Neural crest cell (in vitro differentiated cells): ENCODE results near the gene STH. TPM values are rescaled to one million over a fixed set of nuclear protein-coding genes. Genes with fewer than 3 reads are reported as not detected.
"Not testable (repeated sequence)": the region's sequence is repeated elsewhere in the genome, so short reads cannot be mapped to it uniquely, and the experiment has no call there.

Experiments
- DNase-seq: peaks from one replicate; pipeline ENCODE4 v3.0.0; 2021; ENCODE audit warnings: low read depth, mixed read lengths, low spot score
- H3K27ac Mint-ChIP-seq: one replicate; pipeline ENCODE4 v1.8.0; 2021; ENCODE audit warnings: mild to moderate bottlenecking, mixed read lengths; ENCODE audit not compliant: unreplicated experiment
- H3K27me3 Mint-ChIP-seq: 2 replicates; pipeline ENCODE4 v1.8.0; 2021; ENCODE audit warnings: low read depth, mild to moderate bottlenecking, mixed read lengths
- H3K36me3 Mint-ChIP-seq: 2 replicates; pipeline ENCODE4 v1.8.0; 2021; ENCODE audit warnings: low read depth, mild to moderate bottlenecking, mixed read lengths
- H3K4me1 Mint-ChIP-seq: 2 replicates; pipeline ENCODE4 v1.8.0; 2021; ENCODE audit warnings: mixed read lengths
- H3K4me3 Mint-ChIP-seq: one replicate; pipeline ENCODE4 v1.8.0; 2021; ENCODE audit warnings: mild to moderate bottlenecking, mixed read lengths
- H3K9me3 Mint-ChIP-seq: 2 replicates; pipeline ENCODE4 v1.8.0; 2021; ENCODE audit warnings: mixed read lengths
- total RNA-seq: library from RNA; stranded (reverse); gene quantifications from 2 replicates; pipeline ENCODE4 v1.2.1, GENCODE V29; 2021
- TF ChIP-seq, protein P1 (sequence below): fragments of 200-600 bp; sonication (generic); conservative IDR thresholded peaks from 2 replicates; pipeline ENCODE4 v1.5.0; 2021; ENCODE audit warnings: antibody characterized with exemption, mild to moderate bottlenecking

The STH gene
- total RNA-seq, 1 donor from 2014 or later, result not detected

DNA sequence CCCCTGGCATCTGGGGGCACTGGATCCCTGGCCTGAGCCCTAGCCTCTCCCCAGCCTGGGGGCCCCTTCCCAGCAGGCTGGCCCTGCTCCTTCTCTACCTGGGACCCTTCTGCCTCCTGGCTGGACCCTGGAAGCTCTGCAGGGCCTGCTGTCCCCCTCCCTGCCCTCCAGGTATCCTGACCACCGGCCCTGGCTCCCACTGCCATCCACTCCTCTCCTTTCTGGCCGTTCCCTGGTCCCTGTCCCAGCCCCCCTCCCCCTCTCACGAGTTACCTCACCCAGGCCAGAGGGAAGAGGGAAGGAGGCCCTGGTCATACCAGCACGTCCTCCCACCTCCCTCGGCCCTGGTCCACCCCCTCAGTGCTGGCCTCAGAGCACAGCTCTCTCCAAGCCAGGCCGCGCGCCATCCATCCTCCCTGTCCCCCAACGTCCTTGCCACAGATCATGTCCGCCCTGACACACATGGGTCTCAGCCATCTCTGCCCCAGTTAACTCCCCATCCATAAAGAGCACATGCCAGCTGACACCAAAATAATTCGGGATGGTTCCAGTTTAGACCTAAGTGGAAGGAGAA is 13.5 kb downstream of the STH start:
- Mint-ChIP-seq H3K9me3 (no peaks in the 10 kb centered on the region), H3K4me3 (no peak overlapping the region), H3K36me3 (no peaks in the 10 kb centered on the region), H3K27me3 (no peaks in the 10 kb centered on the region), H3K27ac (no peak overlapping the region), H3K4me1 (peaks cover 20% of the 10 kb centered on the region)
- no peak for DNase-seq
- TF ChIP-seq, protein P1, sequence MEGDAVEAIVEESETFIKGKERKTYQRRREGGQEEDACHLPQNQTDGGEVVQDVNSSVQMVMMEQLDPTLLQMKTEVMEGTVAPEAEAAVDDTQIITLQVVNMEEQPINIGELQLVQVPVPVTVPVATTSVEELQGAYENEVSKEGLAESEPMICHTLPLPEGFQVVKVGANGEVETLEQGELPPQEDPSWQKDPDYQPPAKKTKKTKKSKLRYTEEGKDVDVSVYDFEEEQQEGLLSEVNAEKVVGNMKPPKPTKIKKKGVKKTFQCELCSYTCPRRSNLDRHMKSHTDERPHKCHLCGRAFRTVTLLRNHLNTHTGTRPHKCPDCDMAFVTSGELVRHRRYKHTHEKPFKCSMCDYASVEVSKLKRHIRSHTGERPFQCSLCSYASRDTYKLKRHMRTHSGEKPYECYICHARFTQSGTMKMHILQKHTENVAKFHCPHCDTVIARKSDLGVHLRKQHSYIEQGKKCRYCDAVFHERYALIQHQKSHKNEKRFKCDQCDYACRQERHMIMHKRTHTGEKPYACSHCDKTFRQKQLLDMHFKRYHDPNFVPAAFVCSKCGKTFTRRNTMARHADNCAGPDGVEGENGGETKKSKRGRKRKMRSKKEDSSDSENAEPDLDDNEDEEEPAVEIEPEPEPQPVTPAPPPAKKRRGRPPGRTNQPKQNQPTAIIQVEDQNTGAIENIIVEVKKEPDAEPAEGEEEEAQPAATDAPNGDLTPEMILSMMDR, result no peak

DNA sequence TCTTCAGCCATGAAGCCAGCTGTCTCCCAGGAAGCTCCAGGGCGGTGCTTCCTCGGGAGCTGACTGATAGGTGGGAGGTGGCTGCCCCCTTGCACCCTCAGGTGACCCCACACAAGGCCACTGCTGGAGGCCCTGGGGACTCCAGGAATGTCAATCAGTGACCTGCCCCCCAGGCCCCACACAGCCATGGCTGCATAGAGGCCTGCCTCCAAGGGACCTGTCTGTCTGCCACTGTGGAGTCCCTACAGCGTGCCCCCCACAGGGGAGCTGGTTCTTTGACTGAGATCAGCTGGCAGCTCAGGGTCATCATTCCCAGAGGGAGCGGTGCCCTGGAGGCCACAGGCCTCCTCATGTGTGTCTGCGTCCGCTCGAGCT is 14.1 kb downstream of the STH start:
- Mint-ChIP-seq H3K4me1 (peaks cover 20% of the 10 kb centered on the region), H3K9me3 (no peaks in the 10 kb centered on the region), H3K27ac (no peak overlapping the region), H3K27me3 (no peaks in the 10 kb centered on the region), H3K4me3 (no peak overlapping the region), H3K36me3 (no peaks in the 10 kb centered on the region)
- TF ChIP-seq, protein P1, result no peak
- DNase-seq, result no peak

DNA sequence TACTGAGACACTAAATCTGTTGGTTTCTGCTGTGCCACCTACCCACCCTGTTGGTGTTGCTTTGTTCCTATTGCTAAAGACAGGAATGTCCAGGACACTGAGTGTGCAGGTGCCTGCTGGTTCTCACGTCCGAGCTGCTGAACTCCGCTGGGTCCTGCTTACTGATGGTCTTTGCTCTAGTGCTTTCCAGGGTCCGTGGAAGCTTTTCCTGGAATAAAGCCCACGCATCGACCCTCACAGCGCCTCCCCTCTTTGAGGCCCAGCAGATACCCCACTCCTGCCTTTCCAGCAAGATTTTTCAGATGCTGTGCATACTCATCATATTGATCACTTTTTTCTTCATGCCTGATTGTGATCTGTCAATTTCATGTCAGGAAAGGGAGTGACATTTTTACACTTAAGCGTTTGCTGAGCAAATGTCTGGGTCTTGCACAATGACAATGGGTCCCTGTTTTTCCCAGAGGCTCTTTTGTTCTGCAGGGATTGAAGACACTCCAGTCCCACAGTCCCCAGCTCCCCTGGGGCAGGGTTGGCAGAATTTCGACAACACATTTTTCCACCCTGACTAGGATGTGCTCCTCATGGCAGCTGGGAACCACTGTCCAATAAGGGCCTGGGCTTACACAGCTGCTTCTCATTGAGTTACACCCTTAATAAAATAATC is 14.6 kb downstream of the STH start:
- TF ChIP-seq, protein P1, result no peak
- H3K36me3 Mint-ChIP-seq, result no peaks in the 10 kb centered on the region
- peaks cover 20% of the 10 kb centered on the region for H3K4me1 Mint-ChIP-seq
- no peak overlapping the region for H3K4me3 Mint-ChIP-seq
- DNase-seq, result no peak
- no peaks in the 10 kb centered on the region for H3K27me3 Mint-ChIP-seq
- no peaks in the 10 kb centered on the region for H3K9me3 Mint-ChIP-seq
- no peak overlapping the region for H3K27ac Mint-ChIP-seq

DNA sequence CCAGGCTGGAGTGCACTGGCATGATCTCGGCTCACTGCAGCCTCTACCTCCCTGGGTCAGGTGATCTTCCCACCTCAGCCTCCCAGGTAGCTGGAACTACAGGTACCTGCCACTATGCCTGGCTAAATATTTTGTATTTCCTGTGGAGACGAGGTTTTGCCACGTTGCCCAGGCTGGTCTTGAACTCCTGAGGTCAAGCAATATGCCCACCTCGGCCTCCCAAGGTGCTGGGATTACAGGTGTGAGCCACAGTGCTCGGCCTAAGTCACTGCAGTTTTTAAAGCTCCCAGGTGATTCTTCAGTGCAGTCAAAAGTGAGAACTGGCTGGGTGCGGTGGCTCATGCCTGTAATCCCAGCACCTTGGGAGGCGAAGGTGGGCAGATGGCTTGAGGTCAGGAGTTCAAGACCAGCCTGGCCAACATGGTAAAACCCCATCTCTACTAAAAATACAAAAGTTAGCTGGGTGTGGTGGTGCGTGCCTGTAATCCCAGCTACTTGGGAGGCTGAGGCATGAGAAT is 20.4 kb downstream of the STH start:
- H3K9me3 Mint-ChIP-seq, H3K27me3 Mint-ChIP-seq, H3K4me3 Mint-ChIP-seq, H3K27ac Mint-ChIP-seq, H3K4me1 Mint-ChIP-seq, H3K36me3 Mint-ChIP-seq, DNase-seq: not testable (repeated sequence)

GRCh38 chr17:46020023-46020761 is 21.1 kb downstream of the STH start:
- Mint-ChIP-seq H3K27ac (no peak overlapping the region), H3K9me3 (no peaks in the 10 kb centered on the region), H3K4me3 (peak overlapping the region; percentile 54), H3K27me3 (no peaks in the 10 kb centered on the region), H3K4me1 (peaks cover 11% of the 10 kb centered on the region), H3K36me3 (peaks cover 9% of the 10 kb centered on the region)
- DNase-seq, result no peak
- TF ChIP-seq, protein P1, result no peak

GRCh38 chr17:46020998-46021397 is 21.9 kb downstream of the STH start:
- peak overlapping the region; percentile 57 for H3K27ac Mint-ChIP-seq

DNA sequence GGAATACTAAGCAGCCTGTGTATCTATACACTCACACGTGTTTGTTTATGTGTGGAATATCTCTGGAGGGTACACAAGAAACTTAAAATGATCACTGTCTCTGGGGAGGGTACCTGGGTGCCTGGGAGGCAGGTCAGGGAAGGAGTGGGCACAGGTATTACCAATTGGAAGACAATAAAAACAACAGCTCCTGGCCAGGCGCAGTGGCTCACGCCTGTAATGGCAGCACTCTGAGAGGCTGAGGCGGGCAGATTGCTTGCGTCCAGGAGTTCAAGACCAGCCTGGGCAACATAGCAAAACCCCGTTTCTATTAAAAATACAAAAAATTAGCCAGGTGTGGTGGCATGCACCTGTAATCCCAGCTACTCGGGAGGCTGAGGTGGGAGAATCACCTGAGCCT is 24.3 kb downstream of the STH start:
- Mint-ChIP-seq H3K27ac (peak overlapping the region; percentile 92), H3K4me3 (peak overlapping the region; percentile 17), H3K4me1 (peaks cover 27% of the 10 kb centered on the region), H3K36me3 (peaks cover 11% of the 10 kb centered on the region)
- H3K27me3 Mint-ChIP-seq, DNase-seq, H3K9me3 Mint-ChIP-seq: not testable (repeated sequence)

More at GRCh38 chr17:46020998-46021397, 21.9 kb downstream of the STH start:
- Mint-ChIP-seq H3K9me3 (no peaks in the 10 kb centered on the region), H3K36me3 (peaks cover 9% of the 10 kb centered on the region), H3K27me3 (no peaks in the 10 kb centered on the region), H3K4me1 (peaks cover 19% of the 10 kb centered on the region), H3K4me3 (no peak overlapping the region)
- TF ChIP-seq, protein P1, result no peak
- no peak for DNase-seq
